Coronary artery (tissue), 2 donors: ENCODE results near the gene INPP5J.

Source experiments
- DNase-seq: peaks from one replicate; pipeline ENCODE4 v3.0.0-alpha.2; 2017; ENCODE audit warnings: low spot score
- H3K27ac ChIP-seq, 2 donors: fragments of 200-600 bp; sonication (generic); one replicate each; pipeline ENCODE4 v1.5.1; 2016 to 2019
- H3K4me3 ChIP-seq: fragments of 200-600 bp; sonication (generic); 2 replicates; pipeline ENCODE4 v1.5.1; 2016; ENCODE audit warnings: mild to moderate bottlenecking, moderate library complexity
- TF ChIP-seq, protein P1 (sequence below): fragments of 200-600 bp; sonication (generic); IDR thresholded peaks from one replicate; pipeline ENCODE4 v1.5.1; 2019; ENCODE audit warnings: antibody characterized with exemption

INPP5J gene

DNA sequence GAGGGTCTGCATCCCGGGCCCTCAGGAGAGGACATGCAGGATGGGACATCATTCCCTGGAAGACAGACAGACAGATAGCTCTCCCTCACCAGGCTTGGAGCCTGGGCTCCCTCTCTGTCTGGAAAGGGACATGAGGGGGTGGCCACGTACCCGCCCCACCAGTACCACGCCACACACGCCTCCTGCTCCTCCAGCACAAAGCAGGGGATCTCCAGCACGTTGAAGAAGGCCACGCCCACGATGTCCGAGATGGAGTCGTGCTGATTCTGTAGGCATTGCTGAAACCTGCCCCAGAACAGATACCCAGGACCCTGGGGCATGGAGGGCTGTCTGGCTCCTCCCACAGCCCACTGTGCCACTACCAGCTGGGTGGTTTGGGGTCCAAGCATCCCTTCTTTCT, 15.4 kb downstream of the INPP5J start:
- Histone ChIP-seq H3K27ac (no peak overlapping the region), H3K4me3 (no peak overlapping the region)
- DNase-seq, result no peak
- TF ChIP-seq, protein P1, sequence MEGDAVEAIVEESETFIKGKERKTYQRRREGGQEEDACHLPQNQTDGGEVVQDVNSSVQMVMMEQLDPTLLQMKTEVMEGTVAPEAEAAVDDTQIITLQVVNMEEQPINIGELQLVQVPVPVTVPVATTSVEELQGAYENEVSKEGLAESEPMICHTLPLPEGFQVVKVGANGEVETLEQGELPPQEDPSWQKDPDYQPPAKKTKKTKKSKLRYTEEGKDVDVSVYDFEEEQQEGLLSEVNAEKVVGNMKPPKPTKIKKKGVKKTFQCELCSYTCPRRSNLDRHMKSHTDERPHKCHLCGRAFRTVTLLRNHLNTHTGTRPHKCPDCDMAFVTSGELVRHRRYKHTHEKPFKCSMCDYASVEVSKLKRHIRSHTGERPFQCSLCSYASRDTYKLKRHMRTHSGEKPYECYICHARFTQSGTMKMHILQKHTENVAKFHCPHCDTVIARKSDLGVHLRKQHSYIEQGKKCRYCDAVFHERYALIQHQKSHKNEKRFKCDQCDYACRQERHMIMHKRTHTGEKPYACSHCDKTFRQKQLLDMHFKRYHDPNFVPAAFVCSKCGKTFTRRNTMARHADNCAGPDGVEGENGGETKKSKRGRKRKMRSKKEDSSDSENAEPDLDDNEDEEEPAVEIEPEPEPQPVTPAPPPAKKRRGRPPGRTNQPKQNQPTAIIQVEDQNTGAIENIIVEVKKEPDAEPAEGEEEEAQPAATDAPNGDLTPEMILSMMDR, result no peak

DNA sequence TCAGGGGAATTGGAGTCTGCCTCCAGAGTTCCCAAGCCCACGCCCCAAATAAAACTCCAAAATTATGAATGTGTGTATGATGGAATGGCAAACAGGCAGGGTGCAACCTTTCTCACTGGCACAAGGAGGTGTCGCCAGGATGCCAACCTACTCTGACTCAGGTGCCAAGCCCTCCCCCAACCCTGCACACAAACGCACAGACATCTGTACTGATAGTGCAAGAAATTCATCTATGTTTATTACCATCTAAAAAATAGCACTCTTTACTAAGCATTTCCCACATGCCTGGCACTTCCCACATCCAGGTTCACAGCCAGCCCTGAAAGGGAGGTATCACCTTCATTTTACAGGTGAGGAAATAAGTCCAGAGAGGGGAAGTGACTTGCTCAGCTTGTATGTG, 16.3 kb downstream of the INPP5J start:
- Histone ChIP-seq H3K27ac (no peak overlapping the region), H3K4me3 (no peak overlapping the region)
- TF ChIP-seq, protein P1, result no peak
- no peak for DNase-seq

DNA sequence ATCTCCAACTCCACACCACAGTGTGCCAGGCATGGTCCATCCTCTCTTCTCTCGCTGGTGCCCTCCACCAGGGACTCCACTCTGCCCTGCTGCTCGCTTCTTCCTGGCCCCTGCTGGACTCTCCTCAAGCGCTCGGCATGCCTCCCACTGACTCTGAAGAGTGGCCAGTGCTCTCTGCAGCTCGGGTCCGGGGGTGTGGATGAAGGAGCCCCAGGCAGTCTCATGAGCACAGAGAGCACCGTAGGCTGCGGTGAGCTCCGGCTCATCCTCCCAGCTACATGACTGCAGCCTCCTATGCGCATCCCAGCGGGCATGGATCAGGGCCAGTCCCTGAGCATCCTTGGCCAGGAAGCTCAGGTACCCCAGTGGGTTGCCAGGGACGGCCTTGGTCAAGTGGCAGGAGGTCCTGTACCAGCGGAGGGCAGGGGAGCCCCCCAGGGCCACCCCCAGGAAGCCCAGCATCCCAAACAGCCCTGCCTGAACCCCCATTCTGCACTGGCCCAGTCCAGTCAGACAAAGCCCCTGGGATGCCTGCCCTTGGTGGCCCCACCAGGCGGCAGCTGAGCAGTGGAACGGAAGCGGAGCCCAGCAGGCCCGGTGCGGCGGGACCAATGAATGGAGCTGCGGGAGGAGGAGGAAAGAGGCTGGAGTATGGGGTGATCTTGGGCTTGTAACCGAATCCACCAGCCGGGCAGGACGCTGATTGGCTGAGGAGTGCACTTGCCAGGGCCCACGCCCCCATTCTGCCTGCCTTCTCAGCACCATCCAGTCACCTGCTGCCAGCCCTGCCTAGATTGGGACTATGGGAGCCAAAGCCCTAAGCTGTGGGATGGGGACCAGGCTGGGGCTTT, 17.3 kb downstream of the INPP5J start, which contains the start of gene PLA2G3:
TSS of gene PLA2G3 (minus strand) at position 643 of the 851 bp plus-strand sequence. CDS start at position 489, 154 bp downstream.
- Histone ChIP-seq H3K4me3 (no peak within 1 kb of the TSS), H3K27ac (no peak within 1 kb of the TSS)
- TF ChIP-seq, protein P1, result no peak
- no peak for DNase-seq

DNA sequence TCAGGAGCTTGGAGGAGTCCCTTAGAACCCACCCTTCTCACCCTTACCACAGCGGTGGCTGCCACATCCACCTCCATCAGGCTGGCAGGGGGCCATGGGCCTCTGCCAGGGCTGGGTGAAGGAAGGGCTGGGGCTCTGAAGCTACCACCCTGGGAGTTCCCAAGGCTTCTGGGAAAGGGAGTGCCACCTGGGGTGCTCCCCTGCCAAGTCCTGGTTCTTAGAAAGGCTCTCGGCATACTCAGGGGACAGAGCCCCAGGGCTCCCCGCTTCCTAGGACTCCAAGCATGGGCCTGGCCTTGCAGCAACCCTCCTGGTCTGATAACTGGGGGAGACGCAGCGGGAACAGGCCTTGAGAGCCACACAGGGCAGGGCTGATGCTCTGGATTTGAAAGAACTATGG, 18.0 kb downstream of the INPP5J start:
- no peak overlapping the region for H3K4me3 ChIP-seq
- TF ChIP-seq, protein P1, result no peak
- DNase-seq, result no peak
- no peak overlapping the region for H3K27ac ChIP-seq

DNA sequence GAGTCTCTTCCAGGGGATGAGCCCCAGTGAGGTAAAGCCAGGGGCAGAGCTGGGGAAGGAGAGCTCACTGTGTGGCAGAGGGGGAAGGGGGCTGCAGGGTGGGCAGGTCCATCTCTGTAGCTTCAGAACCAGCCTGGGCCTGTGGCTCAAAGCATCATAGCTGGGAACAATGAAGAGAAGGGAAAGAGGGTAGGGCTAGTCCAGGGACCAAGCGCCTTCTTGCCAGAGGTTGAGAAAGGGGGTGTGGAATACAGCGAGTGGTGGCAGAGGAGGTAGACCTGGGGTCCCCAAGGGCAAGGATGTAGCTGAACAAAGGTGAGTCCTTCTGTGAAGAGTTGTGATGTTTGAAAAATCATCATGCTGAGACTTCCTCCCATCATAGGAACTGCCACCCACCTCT, 18.8 kb downstream of the INPP5J start:
- DNase-seq, result no peak
- no peak overlapping the region for H3K27ac ChIP-seq
- no peak overlapping the region for H3K4me3 ChIP-seq
- TF ChIP-seq, protein P1, result no peak

DNA sequence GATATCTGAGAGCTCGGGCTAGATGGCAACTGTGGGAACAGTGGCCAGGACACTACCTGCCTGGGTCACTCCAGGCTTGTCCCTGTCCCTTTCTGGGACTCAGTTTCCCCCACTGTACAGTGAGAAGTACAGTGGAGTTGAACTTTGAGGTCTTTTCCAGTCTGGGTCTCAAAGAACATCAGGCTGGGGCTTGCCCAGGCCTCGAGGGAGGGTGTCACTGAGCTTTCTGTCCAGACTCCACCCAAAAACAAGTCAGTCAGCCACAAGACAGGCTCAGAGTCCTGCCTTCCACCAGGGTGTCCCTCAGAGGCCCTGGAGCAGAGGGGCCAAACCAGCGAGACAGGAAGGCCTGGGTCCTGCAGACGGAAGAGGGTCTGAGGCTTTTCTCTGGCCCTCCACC, 19.5 kb downstream of the INPP5J start:
- Histone ChIP-seq H3K27ac (peak overlapping the region in 1 of 2 donors; percentile 2), H3K4me3 (no peak overlapping the region)
- TF ChIP-seq, protein P1, result no peak
- no peak for DNase-seq

DNA sequence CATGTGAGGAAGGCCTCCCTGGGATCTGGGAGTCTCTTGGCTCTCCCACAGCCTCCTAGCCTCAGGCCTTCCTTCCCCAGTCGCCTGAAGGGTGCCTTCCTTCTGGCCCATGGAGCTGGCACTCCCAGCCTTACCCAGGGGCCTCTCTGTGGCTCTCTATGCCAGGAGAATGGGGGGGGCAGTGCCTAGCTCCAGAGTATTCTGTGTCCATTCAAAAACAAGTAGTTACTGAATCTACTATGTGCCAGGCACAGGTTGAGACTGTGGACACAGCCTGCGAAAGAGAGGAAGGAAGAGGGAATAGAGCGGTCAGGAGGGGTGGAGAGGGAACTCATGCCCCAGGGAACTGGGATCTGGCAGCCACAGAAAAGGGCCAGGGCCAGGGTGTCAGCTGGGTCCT, 20.3 kb downstream of the INPP5J start:
- TF ChIP-seq, protein P1, result no peak
- DNase-seq, result no peak
- no peak overlapping the region for H3K4me3 ChIP-seq
- H3K27ac ChIP-seq, result peak overlapping the region; percentile 2 to 6
